Uterus (tissue), 4 donors: ENCODE measurements around the gene C1R. TPM values are rescaled to one million over a fixed set of nuclear protein-coding genes. Genes with fewer than 3 reads are reported as not detected.

Source experiments
- DNase-seq, 2 donors: peaks; one replicate each; pipeline ENCODE4 v3.0.0-alpha.2; 2019 to 2020
- H3K27ac ChIP-seq, 2 donors: fragments of 200-600 bp; sonication (generic); 1 replicate in 1 of 2; 2 replicates in 1 of 2; pipeline ENCODE4 v1.5.1; 2016 to 2018
- H3K27me3 ChIP-seq, 2 donors: fragments of 200-600 bp; sonication (generic); one replicate each; pipeline ENCODE4 v1.5.1; 2018 to 2019; ENCODE audit warnings: control low read depth in 1 of 2
- H3K36me3 ChIP-seq, 2 donors: fragments of 200-600 bp; sonication (generic); one replicate each; pipeline ENCODE4 v1.5.1; 2019; ENCODE audit warnings: control low read depth in 1 of 2
- H3K4me1 ChIP-seq, 2 donors: fragments of 200-600 bp; sonication (generic); one replicate each; pipeline ENCODE4 v1.5.1; 2018 to 2019; ENCODE audit warnings: control low read depth in 1 of 2
- H3K4me3 ChIP-seq, 2 donors: fragments of 200-600 bp; sonication (generic); 1 replicate in 1 of 2; 2 replicates in 1 of 2; pipeline ENCODE4 v1.5.1; 2018 to 2019; ENCODE audit warnings: mild to moderate bottlenecking in 1 of 2
- H3K9me3 ChIP-seq, 2 donors: fragments of 200-600 bp; sonication (generic); one replicate each; pipeline ENCODE4 v1.5.1; 2019; ENCODE audit warnings: control low read depth in 1 of 2
- POLR2A ChIP-seq, 2 donors: fragments of 450-650 bp; IDR thresholded peaks; one replicate each; pipeline ENCODE4 v1.6.1; 2016; ENCODE audit warnings: antibody characterized with exemption in 2 of 2, mild to moderate bottlenecking in 1 of 2, moderate library complexity in 1 of 2
- intact Hi-C: fragments of 100-400 bp; cut with DNase I; formaldehyde crosslinking; loops from one replicate; pipeline ENCODE4 v1.15.1; 2023; ENCODE audit warnings: low total_unique reads
- total RNA-seq, 4 donors: library from RNA; depleted of rRNA in 3 of 4; stranded (reverse); fragments of >200 nt in 3 of 4; gene quantifications; one replicate each; pipeline versions ENCODE4 v1.1.0 to v1.2.4, GENCODE V29; 2014 to 2023
- TF ChIP-seq, protein P1 (sequence below), 4 experiments: fragments of 200-600 bp in 2 of 4; fragments of 450-650 bp in 2 of 4; sonication (generic) in 2 of 4; IDR thresholded peaks; one replicate each; pipeline ENCODE4 v1.5.1; 2016 to 2019; ENCODE audit warnings: antibody characterized with exemption in 4 of 4, mild to moderate bottlenecking in 2 of 4, moderate library complexity in 1 of 4
- donor health status: DM: yes; HTN: yes; CAD: no.

The C1R gene
- total RNA-seq, 4 donors from 2014 or later, result 128 to 571 (median 411) TPM

DNA sequence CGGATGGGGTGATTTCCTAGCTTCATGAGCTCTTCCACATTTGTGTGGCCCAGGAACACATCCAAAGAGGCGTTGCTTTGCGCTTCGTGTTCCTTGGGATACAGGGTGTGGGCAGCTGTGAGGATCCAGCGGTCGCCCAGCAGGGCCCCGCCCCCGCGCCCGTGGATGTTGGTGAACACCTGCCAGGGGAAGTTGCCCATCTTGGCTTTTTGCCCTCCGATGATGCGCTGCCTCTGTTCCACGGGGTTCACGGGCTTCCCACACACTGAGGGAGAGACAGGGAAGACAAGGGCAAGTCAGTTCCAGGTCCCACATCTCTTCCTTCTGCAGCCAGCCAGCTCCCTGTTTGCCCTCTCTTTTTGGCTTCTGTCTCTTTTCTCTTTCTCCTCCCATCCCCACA, 11.2 kb downstream of the C1R start:
- Histone ChIP-seq H3K4me1 (no peaks in the 10 kb centered on the region), H3K27me3 (no peaks in the 10 kb centered on the region), H3K4me3 (no peak overlapping the region), H3K9me3 (no peaks in the 10 kb centered on the region), H3K27ac (peak overlapping the region; percentile 45 to 85), H3K36me3 (no peaks in the 10 kb centered on the region)
- TF ChIP-seq, protein P1, sequence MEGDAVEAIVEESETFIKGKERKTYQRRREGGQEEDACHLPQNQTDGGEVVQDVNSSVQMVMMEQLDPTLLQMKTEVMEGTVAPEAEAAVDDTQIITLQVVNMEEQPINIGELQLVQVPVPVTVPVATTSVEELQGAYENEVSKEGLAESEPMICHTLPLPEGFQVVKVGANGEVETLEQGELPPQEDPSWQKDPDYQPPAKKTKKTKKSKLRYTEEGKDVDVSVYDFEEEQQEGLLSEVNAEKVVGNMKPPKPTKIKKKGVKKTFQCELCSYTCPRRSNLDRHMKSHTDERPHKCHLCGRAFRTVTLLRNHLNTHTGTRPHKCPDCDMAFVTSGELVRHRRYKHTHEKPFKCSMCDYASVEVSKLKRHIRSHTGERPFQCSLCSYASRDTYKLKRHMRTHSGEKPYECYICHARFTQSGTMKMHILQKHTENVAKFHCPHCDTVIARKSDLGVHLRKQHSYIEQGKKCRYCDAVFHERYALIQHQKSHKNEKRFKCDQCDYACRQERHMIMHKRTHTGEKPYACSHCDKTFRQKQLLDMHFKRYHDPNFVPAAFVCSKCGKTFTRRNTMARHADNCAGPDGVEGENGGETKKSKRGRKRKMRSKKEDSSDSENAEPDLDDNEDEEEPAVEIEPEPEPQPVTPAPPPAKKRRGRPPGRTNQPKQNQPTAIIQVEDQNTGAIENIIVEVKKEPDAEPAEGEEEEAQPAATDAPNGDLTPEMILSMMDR (IDR thresholded peaks at IDR 0.05), result no peak
- TF ChIP-seq POLR2A (IDR thresholded peaks at IDR 0.05), result no peak
- intact Hi-C loops, result no loop called here
- no peak for DNase-seq

DNA sequence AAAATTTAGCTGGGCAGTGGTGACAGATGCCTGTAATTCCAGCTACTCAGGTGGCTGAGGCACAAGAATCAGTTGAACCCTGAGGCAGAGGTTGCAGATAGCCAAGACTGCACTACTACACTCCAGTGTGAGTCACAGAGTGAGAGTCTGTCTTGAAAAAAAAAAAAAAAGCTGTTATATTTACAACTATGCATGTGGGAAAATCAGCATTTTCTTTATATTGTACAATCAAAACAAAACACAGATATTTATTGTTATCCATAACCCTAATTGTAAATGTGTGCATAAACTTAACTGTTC, 12.5 kb downstream of the C1R start:
- H3K4me3 ChIP-seq, result no peak overlapping the region
- H3K27me3 ChIP-seq, result no peaks in the 10 kb centered on the region
- DNase-seq, result no peak
- no peak for TF ChIP-seq POLR2A (IDR thresholded peaks at IDR 0.05)
- TF ChIP-seq, protein P1 (IDR thresholded peaks at IDR 0.05), result no peak
- intact Hi-C loops, result no loop called here
- H3K9me3 ChIP-seq, result no peaks in the 10 kb centered on the region
- peak overlapping the region; percentile 80 to 85 for H3K27ac ChIP-seq
- no peaks in the 10 kb centered on the region for H3K4me1 ChIP-seq
- H3K36me3 ChIP-seq, result no peaks in the 10 kb centered on the region

DNA sequence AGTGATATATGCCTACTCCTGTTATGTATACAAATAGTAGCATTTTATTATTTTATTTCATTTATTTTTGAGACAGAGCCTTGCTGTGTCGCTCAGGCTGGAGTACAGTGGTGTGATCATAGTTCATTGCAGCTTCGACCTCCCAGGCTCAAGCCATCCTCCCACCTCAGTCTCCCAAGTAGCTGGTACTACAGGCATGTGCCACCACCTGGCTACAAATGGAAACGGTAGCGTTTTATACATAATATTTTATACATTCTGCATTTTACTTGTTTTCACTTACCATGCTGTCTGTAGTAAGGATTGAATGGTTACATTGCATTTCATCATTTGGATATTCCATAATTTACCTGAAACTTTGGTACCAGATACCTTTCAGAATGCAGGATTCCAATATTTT, 14.1 kb downstream of the C1R start:
- TF ChIP-seq POLR2A (IDR thresholded peaks at IDR 0.05), result no peak
- TF ChIP-seq, protein P1 (IDR thresholded peaks at IDR 0.05), result no peak
- no peaks in the 10 kb centered on the region for H3K9me3 ChIP-seq
- H3K4me3 ChIP-seq, result no peak overlapping the region
- no peaks in the 10 kb centered on the region for H3K36me3 ChIP-seq
- H3K27me3 ChIP-seq, result no peaks in the 10 kb centered on the region
- DNase-seq, result no peak
- intact Hi-C loops, result no loop called here
- H3K27ac ChIP-seq, result peak overlapping the region in 1 of 2 donors; percentile 80
- H3K4me1 ChIP-seq, result no peaks in the 10 kb centered on the region

DNA sequence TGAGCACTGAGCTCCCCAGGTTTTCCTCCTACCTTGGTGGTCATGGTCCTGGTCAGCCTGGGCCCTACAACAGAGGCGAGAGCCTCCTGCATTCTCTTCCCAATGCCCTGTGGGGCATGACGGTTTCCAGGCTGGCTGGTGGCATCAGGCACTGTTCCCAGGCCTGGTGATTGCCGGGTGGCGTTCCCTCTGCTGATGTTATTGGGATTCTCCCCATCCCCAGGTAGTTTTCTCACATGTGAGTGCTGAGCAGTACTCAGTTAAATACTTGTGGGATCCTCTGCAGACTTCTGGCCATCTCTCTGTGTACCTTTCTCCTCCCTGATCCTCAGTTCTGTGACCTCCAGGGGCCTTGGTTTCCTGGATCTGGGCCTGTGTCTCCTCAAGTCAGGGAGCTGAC, 15.8 kb downstream of the C1R start:
- Histone ChIP-seq H3K9me3 (no peaks in the 10 kb centered on the region), H3K4me1 (no peaks in the 10 kb centered on the region), H3K27ac (no peak overlapping the region), H3K4me3 (no peak overlapping the region), H3K27me3 (no peaks in the 10 kb centered on the region), H3K36me3 (no peaks in the 10 kb centered on the region)
- intact Hi-C loops, result no loop called here
- TF ChIP-seq, protein P1 (IDR thresholded peaks at IDR 0.05), result no peak
- no peak for TF ChIP-seq POLR2A (IDR thresholded peaks at IDR 0.05)
- no peak for DNase-seq

- H3K4me1 ChIP-seq, result no peaks in the 10 kb centered on the region
- H3K9me3 ChIP-seq, result no peaks in the 10 kb centered on the region
- intact Hi-C loops, result no loop called here
- no peak overlapping the region for H3K4me3 ChIP-seq
- no peaks in the 10 kb centered on the region for H3K36me3 ChIP-seq
- TF ChIP-seq, protein P1 (IDR thresholded peaks at IDR 0.05), result no peak
- no peak for TF ChIP-seq POLR2A (IDR thresholded peaks at IDR 0.05)
- no peak overlapping the region for H3K27ac ChIP-seq
- H3K27me3 ChIP-seq, result no peaks in the 10 kb centered on the region
- DNase-seq, result no peak
Measured at GRCh38 chr12:7075939-7076338, 16.3 kb downstream of the C1R start.
